ENCODE data around the gene FANCG.

FANCG gene

DNA sequence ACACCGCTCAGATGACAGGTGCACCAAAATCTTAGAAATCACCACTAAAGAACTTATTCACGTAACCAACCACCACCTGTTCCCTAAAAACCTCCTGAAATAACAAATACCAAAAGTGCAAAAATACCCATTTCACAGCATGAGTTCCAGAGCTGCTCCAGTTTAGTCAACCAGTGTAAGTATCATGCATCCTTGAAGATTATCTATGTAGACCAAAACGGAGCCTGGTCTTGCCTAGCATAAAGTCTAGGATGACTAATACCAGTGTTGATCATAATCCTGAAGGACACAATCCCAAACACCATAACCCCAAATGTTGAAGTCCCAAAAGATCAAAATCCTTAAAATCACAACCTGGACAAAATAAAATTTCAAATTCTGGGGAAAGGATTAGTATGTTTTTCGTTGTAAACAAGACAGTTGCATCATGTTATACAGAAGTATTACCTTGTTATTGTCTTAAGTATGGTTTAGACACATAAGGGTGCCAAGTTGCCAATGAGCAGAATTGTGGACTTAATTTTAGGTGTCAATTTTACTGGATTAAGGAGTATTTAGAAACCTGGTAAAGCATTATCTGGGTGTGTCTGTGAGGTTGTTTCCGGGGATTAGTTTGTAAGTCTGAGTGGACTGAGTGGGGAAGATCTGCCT, 25.4 kb downstream of the FANCG start:
- H3K4me3 ChIP-seq (ENCODE audit: low read length), result no peak overlapping the region
- peaks cover 54% of the 10 kb centered on the region for H3K36me3 ChIP-seq (ENCODE audit: control insufficient read depth, low read depth, low read length)
- H3K27me3 ChIP-seq (ENCODE audit: control insufficient read depth, insufficient read depth, low read length), result no peaks in the 10 kb centered on the region
- H3K27ac ChIP-seq (ENCODE audit: low read length), result no peak overlapping the region
- no peaks in the 10 kb centered on the region for H3K9me3 ChIP-seq (ENCODE audit: control insufficient read depth, low read depth, low read length)
- no peak overlapping the region for H3K9ac ChIP-seq (ENCODE audit: low read length)
- H3K4me1 ChIP-seq (ENCODE audit: control insufficient read depth, low read depth, low read length), result no peaks in the 10 kb centered on the region

DNA sequence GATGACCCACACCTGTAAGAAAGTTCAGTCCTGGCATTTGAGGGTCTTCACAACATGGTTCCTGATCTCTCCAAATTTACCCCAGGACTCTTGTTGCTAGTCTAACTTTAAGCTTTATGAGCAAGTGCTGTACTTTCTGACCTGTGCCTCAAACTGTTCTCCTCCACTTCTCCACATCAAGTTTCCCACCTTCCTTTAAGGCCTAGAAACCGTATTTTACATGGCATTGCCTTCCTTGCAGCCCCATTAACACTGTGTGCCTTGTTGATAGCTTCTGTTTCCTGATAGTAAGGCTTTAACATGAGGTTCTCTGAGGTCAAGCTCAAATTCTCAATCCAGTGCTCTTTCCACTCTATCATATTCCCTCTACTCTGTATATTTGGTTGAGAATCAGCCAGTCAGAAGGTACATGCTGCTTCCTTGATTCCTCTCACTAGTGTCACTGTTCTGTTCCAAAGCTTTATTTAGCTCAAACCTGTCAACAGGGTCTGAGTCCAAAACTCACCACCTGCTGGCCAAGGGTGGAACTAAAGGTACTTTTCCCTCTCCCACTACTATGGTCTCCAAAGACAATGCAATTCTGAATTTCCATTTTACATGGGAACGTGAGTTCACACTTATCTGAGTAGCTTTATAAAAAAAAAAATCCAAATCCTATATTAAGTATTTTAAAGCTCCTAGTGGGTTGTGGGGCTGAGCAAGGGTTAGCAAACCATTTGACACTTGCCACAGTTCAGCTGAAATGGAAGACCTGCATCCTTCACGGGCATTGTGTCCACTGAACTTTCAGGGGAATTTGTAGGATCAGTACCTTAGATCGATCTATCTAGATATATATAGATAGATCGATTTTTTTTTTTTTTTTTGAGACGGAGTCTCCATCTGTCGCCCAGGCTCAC, 28.4 kb downstream of the FANCG start:
- no peaks in the 10 kb centered on the region for H3K4me1 ChIP-seq (ENCODE audit: control insufficient read depth, low read depth, low read length)
- H3K27ac ChIP-seq (ENCODE audit: low read length), result no peak overlapping the region
- H3K4me3 ChIP-seq (ENCODE audit: low read length), result no peak overlapping the region
- no peaks in the 10 kb centered on the region for H3K9me3 ChIP-seq (ENCODE audit: control insufficient read depth, low read depth, low read length)
- H3K36me3 ChIP-seq (ENCODE audit: control insufficient read depth, low read depth, low read length), result peaks cover 24% of the 10 kb centered on the region
- H3K9ac ChIP-seq (ENCODE audit: low read length), result no peak overlapping the region
- no peaks in the 10 kb centered on the region for H3K27me3 ChIP-seq (ENCODE audit: control insufficient read depth, insufficient read depth, low read length)

DNA sequence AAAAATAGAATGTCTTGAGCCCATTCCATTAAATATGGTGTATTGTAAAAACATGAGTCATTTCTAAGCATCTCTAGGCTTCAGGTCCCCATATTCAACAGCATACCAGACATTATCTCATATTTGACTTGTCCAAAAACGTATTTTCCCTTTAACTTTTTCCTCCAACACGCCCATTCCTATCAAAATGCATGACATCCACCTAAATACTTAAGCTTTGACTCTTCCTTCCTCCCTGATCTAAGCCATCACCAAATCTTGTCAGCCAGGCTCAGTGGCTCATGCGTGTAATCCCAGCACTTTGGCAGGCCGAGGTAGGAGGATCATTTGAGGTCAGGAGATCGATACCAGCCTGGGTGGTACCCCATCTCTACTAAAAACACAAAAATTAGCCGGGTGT, 31.2 kb downstream of the FANCG start:
- no peak overlapping the region for H3K9ac ChIP-seq (ENCODE audit: low read length)
- no peak overlapping the region for H3K27ac ChIP-seq (ENCODE audit: low read length)
- no peaks in the 10 kb centered on the region for H3K27me3 ChIP-seq (ENCODE audit: control insufficient read depth, insufficient read depth, low read length)
- H3K36me3 ChIP-seq (ENCODE audit: control insufficient read depth, low read depth, low read length), result peaks cover 8% of the 10 kb centered on the region
- H3K4me3 ChIP-seq (ENCODE audit: low read length), result no peak overlapping the region
- H3K4me1 ChIP-seq (ENCODE audit: control insufficient read depth, low read depth, low read length), result no peaks in the 10 kb centered on the region
- H3K9me3 ChIP-seq (ENCODE audit: control insufficient read depth, low read depth, low read length), result no peaks in the 10 kb centered on the region

DNA sequence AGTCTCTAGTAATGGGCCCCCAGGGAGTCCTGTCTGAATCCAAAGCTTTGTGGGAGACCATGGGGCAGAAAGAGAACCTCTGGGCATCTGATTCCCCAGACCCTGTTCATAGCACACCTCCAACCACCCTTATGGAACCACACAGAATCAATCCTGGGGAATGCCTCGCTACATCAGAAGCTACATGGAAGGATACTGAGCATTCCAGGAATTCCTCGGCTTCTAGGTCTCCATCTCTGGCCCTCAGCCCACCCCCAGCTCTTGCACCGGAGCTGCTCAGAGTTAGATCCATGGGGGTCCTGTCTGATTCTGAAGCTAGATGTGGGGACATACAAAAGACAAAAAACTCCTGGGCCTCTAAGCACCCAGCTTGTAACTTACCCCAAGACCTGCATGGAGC, 35.7 kb downstream of the FANCG start:
- Histone ChIP-seq H3K36me3 (ENCODE audit: control insufficient read depth, low read depth, low read length) (no peaks in the 10 kb centered on the region), H3K4me1 (ENCODE audit: control insufficient read depth, low read depth, low read length) (no peaks in the 10 kb centered on the region), H3K27me3 (ENCODE audit: control insufficient read depth, insufficient read depth, low read length) (no peaks in the 10 kb centered on the region), H3K27ac (ENCODE audit: low read length) (no peak overlapping the region), H3K9me3 (ENCODE audit: control insufficient read depth, low read depth, low read length) (no peaks in the 10 kb centered on the region), H3K9ac (ENCODE audit: low read length) (no peak overlapping the region), H3K4me3 (ENCODE audit: low read length) (no peak overlapping the region)

DNA sequence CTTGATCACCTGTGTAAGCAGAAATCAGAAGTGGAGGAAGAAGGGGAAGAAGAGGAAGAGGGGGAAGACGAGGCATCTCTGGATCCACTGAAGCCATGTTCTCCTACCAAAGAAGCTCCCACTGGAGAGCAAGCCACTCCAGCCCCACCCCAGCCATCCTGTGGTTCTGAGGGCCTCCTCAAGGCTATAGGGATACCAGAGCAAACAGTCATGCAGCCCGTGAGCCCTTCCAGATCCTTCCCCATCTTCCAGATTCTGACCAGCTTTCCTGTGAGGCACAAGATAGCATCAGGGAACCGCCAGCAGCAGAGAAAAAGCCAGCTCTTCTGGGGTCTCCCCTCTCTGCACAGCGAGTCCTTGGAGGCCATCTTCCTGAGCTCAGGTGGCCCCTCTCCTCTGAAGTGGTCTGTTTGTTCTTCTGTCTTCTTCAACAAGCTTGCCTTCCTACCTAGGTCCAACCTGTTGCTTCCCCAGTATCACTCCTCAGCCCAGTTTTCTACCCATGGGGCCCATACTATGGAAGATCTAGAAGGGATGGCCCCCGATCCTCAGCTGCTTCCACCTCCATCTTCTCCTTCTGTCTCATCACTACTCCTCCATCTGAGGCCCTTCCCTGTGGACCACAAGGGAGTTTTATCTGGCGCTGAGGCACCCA, 36.7 kb downstream of the FANCG start:
- Histone ChIP-seq H3K4me3 (ENCODE audit: low read length) (no peak overlapping the region), H3K4me1 (ENCODE audit: control insufficient read depth, low read depth, low read length) (no peaks in the 10 kb centered on the region), H3K27ac (ENCODE audit: low read length) (no peak overlapping the region), H3K27me3 (ENCODE audit: control insufficient read depth, insufficient read depth, low read length) (no peaks in the 10 kb centered on the region), H3K36me3 (ENCODE audit: control insufficient read depth, low read depth, low read length) (no peaks in the 10 kb centered on the region), H3K9me3 (ENCODE audit: control insufficient read depth, low read depth, low read length) (no peaks in the 10 kb centered on the region), H3K9ac (ENCODE audit: low read length) (no peak overlapping the region)

DNA sequence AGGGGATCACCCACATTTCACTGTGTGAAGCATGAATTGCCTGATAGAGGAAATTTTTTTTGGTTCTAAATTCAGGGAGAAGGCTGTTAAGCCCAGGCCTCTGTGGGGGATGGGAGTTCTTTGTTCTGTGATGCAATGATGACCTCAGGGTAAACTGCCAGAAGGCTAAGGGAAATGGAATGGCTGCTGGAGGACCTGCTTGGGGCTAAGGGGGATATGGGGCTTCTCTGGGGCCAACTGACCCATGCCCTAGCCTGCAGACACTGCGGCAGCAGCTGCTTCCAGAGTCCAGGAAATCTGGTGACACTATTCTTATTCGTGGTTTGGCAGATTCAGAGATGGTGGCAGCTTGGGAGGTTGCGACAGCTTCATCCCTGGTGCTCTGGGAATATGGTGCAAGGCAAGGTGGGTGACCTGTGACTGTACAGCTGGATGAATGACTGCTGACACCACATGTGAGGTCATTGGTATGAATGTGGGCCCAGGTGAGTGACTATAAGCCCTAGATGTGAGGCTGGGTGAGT, 37.6 kb downstream of the FANCG start:
- Histone ChIP-seq H3K4me1 (ENCODE audit: control insufficient read depth, low read depth, low read length) (no peaks in the 10 kb centered on the region), H3K36me3 (ENCODE audit: control insufficient read depth, low read depth, low read length) (no peaks in the 10 kb centered on the region), H3K4me3 (ENCODE audit: low read length) (no peak overlapping the region), H3K9ac (ENCODE audit: low read length) (no peak overlapping the region), H3K27ac (ENCODE audit: low read length) (no peak overlapping the region), H3K27me3 (ENCODE audit: control insufficient read depth, insufficient read depth, low read length) (no peaks in the 10 kb centered on the region), H3K9me3 (ENCODE audit: control insufficient read depth, low read depth, low read length) (no peaks in the 10 kb centered on the region)

DNA sequence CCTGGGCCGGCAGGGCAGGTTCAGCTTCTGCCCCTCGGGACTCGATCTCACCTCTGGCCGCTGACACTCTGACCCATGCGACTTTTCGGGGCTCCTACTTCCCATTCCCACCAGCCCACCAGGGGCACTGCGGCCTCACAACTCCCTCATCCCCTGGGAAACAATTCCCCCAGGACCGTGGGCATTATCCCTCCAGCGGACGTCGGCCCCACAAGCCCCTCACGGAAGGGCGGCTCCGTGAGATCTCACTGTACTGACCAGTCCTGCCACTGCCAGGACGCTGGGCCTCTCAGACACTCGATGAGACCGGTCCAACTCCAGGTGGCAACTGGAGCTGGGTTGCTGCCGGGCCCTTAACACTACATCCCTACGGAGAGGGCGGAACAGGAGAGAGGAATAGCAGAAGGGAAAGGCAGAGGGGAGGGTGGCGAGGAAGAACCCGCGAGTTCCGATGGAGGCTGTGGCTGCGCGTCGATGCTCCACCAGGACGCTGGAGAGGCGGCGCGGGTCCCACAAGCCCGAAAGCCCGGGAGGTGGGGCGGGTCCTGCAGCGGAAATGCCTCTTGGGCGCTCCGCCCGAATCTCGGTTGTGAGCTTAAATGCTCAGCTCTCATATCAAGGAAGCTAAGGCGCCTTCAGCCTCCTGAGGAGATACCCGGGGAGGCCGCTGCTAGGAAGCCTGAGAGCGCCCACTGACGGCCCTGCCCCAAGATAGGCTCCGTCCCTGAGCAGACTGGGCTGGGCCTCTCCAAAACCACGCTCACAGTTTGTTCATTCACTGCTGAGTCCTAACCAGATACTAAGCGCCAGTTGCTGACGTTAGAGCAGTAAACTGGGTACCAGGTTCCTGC, 43.7 kb downstream of the FANCG start:
- no peak overlapping the region for H3K4me3 ChIP-seq (ENCODE audit: low read length)
- H3K36me3 ChIP-seq (ENCODE audit: control insufficient read depth, low read depth, low read length), result no peaks in the 10 kb centered on the region
- no peaks in the 10 kb centered on the region for H3K4me1 ChIP-seq (ENCODE audit: control insufficient read depth, low read depth, low read length)
- no peak overlapping the region for H3K27ac ChIP-seq (ENCODE audit: low read length)
- H3K9ac ChIP-seq (ENCODE audit: low read length), result no peak overlapping the region
- H3K9me3 ChIP-seq (ENCODE audit: control insufficient read depth, low read depth, low read length), result no peaks in the 10 kb centered on the region
- H3K27me3 ChIP-seq (ENCODE audit: control insufficient read depth, insufficient read depth, low read length), result no peaks in the 10 kb centered on the region

DNA sequence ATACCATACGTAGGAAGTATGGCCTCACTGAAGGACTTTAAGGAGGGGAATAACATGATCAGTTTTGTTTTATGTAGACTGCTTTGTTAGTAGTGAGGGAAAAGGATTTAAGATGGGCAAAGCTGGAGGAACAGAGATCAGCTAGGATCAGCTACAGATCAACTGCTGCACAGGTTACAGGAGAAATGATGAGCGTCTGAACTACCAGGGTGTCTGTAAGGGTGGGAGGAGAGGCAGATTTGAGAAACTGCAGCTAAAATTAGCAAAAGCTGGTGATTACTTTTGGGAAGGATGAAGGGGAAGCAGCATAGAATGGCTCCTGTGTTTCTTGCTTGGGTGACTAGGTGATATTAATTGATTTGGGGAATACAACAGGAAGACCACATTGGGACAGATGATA, 46.6 kb downstream of the FANCG start:
- Histone ChIP-seq H3K36me3 (ENCODE audit: control insufficient read depth, low read depth, low read length) (no peaks in the 10 kb centered on the region), H3K27ac (ENCODE audit: low read length) (no peak overlapping the region), H3K9me3 (ENCODE audit: control insufficient read depth, low read depth, low read length) (peaks cover 10% of the 10 kb centered on the region), H3K9ac (ENCODE audit: low read length) (no peak overlapping the region), H3K4me1 (ENCODE audit: control insufficient read depth, low read depth, low read length) (no peaks in the 10 kb centered on the region), H3K27me3 (ENCODE audit: control insufficient read depth, insufficient read depth, low read length) (no peaks in the 10 kb centered on the region), H3K4me3 (ENCODE audit: low read length) (no peak overlapping the region)

DNA sequence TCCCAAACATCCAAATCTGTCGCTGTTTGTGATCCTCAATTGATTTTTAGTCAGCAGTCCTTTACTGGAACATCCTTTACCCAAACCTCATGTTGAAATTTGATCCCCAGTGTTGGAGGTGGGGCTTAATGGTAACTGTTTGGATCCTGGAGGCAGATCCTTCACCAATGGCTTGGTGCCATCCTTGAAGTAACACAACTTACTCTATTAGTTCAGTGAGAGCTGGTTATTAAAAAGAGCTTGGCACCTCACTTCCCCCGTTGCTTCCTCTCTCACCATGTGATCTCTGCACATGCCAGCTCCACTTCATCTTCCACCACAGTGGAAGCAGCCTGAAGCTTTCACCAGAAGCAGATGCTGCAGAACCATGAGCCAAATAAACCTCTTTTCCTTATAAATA, 49.9 kb downstream of the FANCG start:
- Histone ChIP-seq H3K4me1 (ENCODE audit: control insufficient read depth, low read depth, low read length) (peaks cover 16% of the 10 kb centered on the region), H3K27ac (ENCODE audit: low read length) (no peak overlapping the region), H3K9me3 (ENCODE audit: control insufficient read depth, low read depth, low read length) (peaks cover 10% of the 10 kb centered on the region), H3K9ac (ENCODE audit: low read length) (no peak overlapping the region), H3K27me3 (ENCODE audit: control insufficient read depth, insufficient read depth, low read length) (no peaks in the 10 kb centered on the region), H3K36me3 (ENCODE audit: control insufficient read depth, low read depth, low read length) (no peaks in the 10 kb centered on the region), H3K4me3 (ENCODE audit: low read length) (no peak overlapping the region)

DNA sequence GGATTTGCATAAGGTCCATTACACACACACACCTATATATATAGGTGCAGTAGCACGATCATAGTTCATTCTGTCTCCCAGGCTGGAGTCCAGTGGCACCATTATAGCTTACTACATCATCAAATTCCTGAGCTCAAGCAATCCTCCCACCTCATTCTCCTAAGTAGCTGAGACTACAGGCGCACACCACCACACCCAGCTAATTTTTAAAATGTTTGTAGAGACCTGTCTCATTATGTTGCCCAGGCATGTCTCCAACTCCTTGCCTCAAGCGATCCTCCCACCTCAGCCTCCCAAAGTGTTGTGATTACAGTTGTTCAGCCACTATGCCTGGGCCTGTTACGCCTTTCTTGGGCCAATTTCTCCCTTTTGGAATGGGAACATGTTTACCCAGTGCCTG, 50.5 kb downstream of the FANCG start:
- H3K27ac ChIP-seq (ENCODE audit: low read length), result no peak overlapping the region
- H3K9me3 ChIP-seq (ENCODE audit: control insufficient read depth, low read depth, low read length), result peaks cover 10% of the 10 kb centered on the region
- no peaks in the 10 kb centered on the region for H3K27me3 ChIP-seq (ENCODE audit: control insufficient read depth, insufficient read depth, low read length)
- no peaks in the 10 kb centered on the region for H3K36me3 ChIP-seq (ENCODE audit: control insufficient read depth, low read depth, low read length)
- H3K9ac ChIP-seq (ENCODE audit: low read length), result no peak overlapping the region
- no peak overlapping the region for H3K4me3 ChIP-seq (ENCODE audit: low read length)
- H3K4me1 ChIP-seq (ENCODE audit: control insufficient read depth, low read depth, low read length), result peaks cover 16% of the 10 kb centered on the region

DNA sequence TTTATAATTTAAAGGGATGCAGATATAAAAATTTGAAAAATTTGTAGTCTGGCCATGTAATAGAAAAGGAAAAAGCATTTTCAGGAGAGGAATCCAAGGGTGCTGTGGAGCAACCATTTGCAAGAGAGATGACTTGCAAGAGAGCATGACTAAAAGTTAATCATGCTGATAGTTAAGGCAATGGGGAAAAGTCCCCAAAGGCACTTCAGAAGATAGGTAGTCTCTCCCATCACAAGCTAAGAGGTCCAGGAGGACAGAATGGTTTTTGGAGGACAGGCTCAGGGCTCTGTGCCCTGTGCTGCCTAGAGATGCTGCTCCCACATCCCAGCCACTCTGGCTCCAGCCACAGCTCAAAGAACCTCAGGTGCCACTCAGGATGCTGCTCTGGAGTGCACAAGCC, 51.4 kb downstream of the FANCG start:
- H3K9me3 ChIP-seq (ENCODE audit: control insufficient read depth, low read depth, low read length), result peaks cover 10% of the 10 kb centered on the region
- no peaks in the 10 kb centered on the region for H3K27me3 ChIP-seq (ENCODE audit: control insufficient read depth, insufficient read depth, low read length)
- no peaks in the 10 kb centered on the region for H3K36me3 ChIP-seq (ENCODE audit: control insufficient read depth, low read depth, low read length)
- H3K4me1 ChIP-seq (ENCODE audit: control insufficient read depth, low read depth, low read length), result peaks cover 16% of the 10 kb centered on the region
- no peak overlapping the region for H3K27ac ChIP-seq (ENCODE audit: low read length)
- no peak overlapping the region for H3K9ac ChIP-seq (ENCODE audit: low read length)
- no peak overlapping the region for H3K4me3 ChIP-seq (ENCODE audit: low read length)

Measured in iPS-18a (cell line).